ENCODE measurements around the gene NOTO. TPM values are rescaled to one million over a fixed set of nuclear protein-coding genes. Genes with fewer than 3 reads are reported as not detected.

Gene NOTO
- total RNA-seq, 2 donors from 2014 or later, result not detected

- DNase-seq (ENCODE audit: low spot score), result no peak
- no peak for ATAC-seq (ENCODE audit: insufficient number of reproducible peaks, low FRiP score, low read depth)
- Histone ChIP-seq H3K9me3 (no peaks in the 10 kb centered on the region), H3K27me3 (replicated peaks; ENCODE audit: insufficient read depth) (no peaks in the 10 kb centered on the region), H3K4me3 (no peak overlapping the region), H3K4me1 (ENCODE audit: control insufficient read depth in 1 of 2, low read depth in 2 of 2) (no peaks in the 10 kb centered on the region), H3K27ac (no peak overlapping the region), H3K36me3 (peaks cover 68% of the 10 kb centered on the region)
- TF ChIP-seq CTCF (IDR thresholded peaks at IDR 0.05), result no peak
Observed at GRCh38 chr2:73250872-73251846, 48.8 kb downstream of the NOTO start.

GRCh38 chr2:73252238-73253027, 50.1 kb downstream of the NOTO start:
- Histone ChIP-seq H3K4me1 (ENCODE audit: control insufficient read depth in 1 of 2, low read depth in 2 of 2) (no peaks in the 10 kb centered on the region), H3K27me3 (replicated peaks; ENCODE audit: insufficient read depth) (no peaks in the 10 kb centered on the region), H3K9me3 (no peaks in the 10 kb centered on the region), H3K36me3 (peaks cover 55% of the 10 kb centered on the region), H3K27ac (no peak overlapping the region), H3K4me3 (no peak overlapping the region)
- TF ChIP-seq CTCF (IDR thresholded peaks at IDR 0.05), result no peak
- ATAC-seq (ENCODE audit: insufficient number of reproducible peaks, low FRiP score, low read depth), result no peak
- DNase-seq (ENCODE audit: low spot score), result no peak

- Histone ChIP-seq H3K27ac (no peak overlapping the region), H3K27me3 (replicated peaks; ENCODE audit: insufficient read depth) (no peaks in the 10 kb centered on the region), H3K4me1 (ENCODE audit: control insufficient read depth in 1 of 2, low read depth in 2 of 2) (no peaks in the 10 kb centered on the region), H3K36me3 (peaks cover 46% of the 10 kb centered on the region), H3K4me3 (no peak overlapping the region), H3K9me3 (no peaks in the 10 kb centered on the region)
- ATAC-seq (ENCODE audit: insufficient number of reproducible peaks, low FRiP score, low read depth) (no peak), DNase-seq (ENCODE audit: low spot score) (no peak)
- TF ChIP-seq CTCF (IDR thresholded peaks at IDR 0.05), result no peak
Observed at GRCh38 chr2:73253400-73253799, 51.0 kb downstream of the NOTO start.

- Histone ChIP-seq H3K27me3 (replicated peaks; ENCODE audit: insufficient read depth) (no peaks in the 10 kb centered on the region), H3K4me1 (ENCODE audit: control insufficient read depth in 1 of 2, low read depth in 2 of 2) (no peaks in the 10 kb centered on the region), H3K4me3 (no peak overlapping the region), H3K9me3 (no peaks in the 10 kb centered on the region), H3K27ac (no peak overlapping the region), H3K36me3 (peaks cover 41% of the 10 kb centered on the region)
- TF ChIP-seq CTCF (IDR thresholded peaks at IDR 0.05), result no peak
- ATAC-seq (ENCODE audit: insufficient number of reproducible peaks, low FRiP score, low read depth) (no peak), DNase-seq (ENCODE audit: low spot score) (no peak)
Observed at GRCh38 chr2:73253901-73254300, 51.5 kb downstream of the NOTO start.
